GM12801 (cell line): ENCODE results near the gene ICA1.

Source experiments
- CTCF ChIP-seq: IDR thresholded peaks from one replicate; pipeline ENCODE4 v1.5.1; 2011; ENCODE audit warnings: control low read depth; ENCODE audit not compliant: insufficient read length; ENCODE audit errors: extremely low read depth

The ICA1 gene

GRCh38 chr7:8172372-8173354, 89.3 kb downstream of the ICA1 start:
- no peak for TF ChIP-seq CTCF

GRCh38 chr7:8169171-8169570, 92.8 kb downstream of the ICA1 start:
- no peak for TF ChIP-seq CTCF

- TF ChIP-seq CTCF, result no peak
Observed at GRCh38 chr7:8168336-8168735, 93.6 kb downstream of the ICA1 start.

- no peak for TF ChIP-seq CTCF
Observed at GRCh38 chr7:8165150-8165549, 96.8 kb downstream of the ICA1 start.

- no peak for TF ChIP-seq CTCF
Observed at GRCh38 chr7:8162181-8162580, 99.8 kb downstream of the ICA1 start.

GRCh38 chr7:8161364-8161828, 100.6 kb downstream of the ICA1 start:
- TF ChIP-seq CTCF, result no peak

- TF ChIP-seq CTCF, result no peak
Observed at GRCh38 chr7:8160779-8161345, 101.1 kb downstream of the ICA1 start.
